ENCODE measurements around the gene LAMA5.

GRCh38 chr20:62404112-62404665 lies 37.1 kb upstream of the LAMA5 start:
- TF ChIP-seq CTCF (IDR thresholded peaks at IDR 0.05) (no peak), EP300 (IDR thresholded peaks at IDR 0.05) (no peak)
